ENCODE results near the gene FUT7.

The FUT7 gene

GRCh38 chr9:137027369-137028262 is 4.3 kb downstream of the FUT7 start, which contains the start of gene ABCA2:
Gene ABCA2 (minus strand): TSS chr9:137028237. CDS start chr9:137028140, 97 bp downstream.
- CTCF ChIA-PET: interaction anchor here (0.8 to 14.2 kb wide), 21 partner anchors 7 to 240 kb away, joined by 3 to 310 read pairs (median 9); partner anchors contain the start of genes C8G, CLIC3, ENTPD2 and NPDC1
- DNase-seq (ENCODE audit: low read depth, low spot score): no peak
- H3K4me3 ChIP-seq (ENCODE audit: low read depth, low read length): peak within 1 kb of the TSS; percentile 59
- POLR2A ChIA-PET: interaction anchor here (0.7 kb wide), 1 partner anchor 138 kb away, joined by 3 read pairs; no protein-coding TSS in a partner anchor
- TF ChIP-seq CTCF (IDR thresholded peaks at IDR 0.05; ENCODE audit: insufficient read depth, low read length, missing control alignments): no peak

GRCh38 chr9:137026828-137027227 is 5.1 kb downstream of the FUT7 start:
- H3K4me3 ChIP-seq (ENCODE audit: low read depth, low read length): peak overlapping the region; percentile 59
- TF ChIP-seq CTCF (IDR thresholded peaks at IDR 0.05; ENCODE audit: insufficient read depth, low read length, missing control alignments): no peak
- no peak for DNase-seq (ENCODE audit: low read depth, low spot score)
- ChIA-PET CTCF (interaction anchor here (0.7 to 14.2 kb wide), 10 partner anchors 9 to 184 kb away, joined by 3 to 310 read pairs (median 16); partner anchors contain the start of genes AJM1, C8G, ENTPD2 and NPDC1), POLR2A (interaction anchor here (0.7 to 0.8 kb wide), 2 partner anchors 30 to 139 kb away, joined by 3 read pairs; partner anchors contain the start of gene CLIC3)

- ChIA-PET CTCF (interaction anchor here (0.7 to 14.2 kb wide), 8 partner anchors 10 to 183 kb away, joined by 3 to 310 read pairs (median 16); partner anchors contain the start of genes AJM1, C8G, ENTPD2 and NPDC1), POLR2A (interaction anchor here (0.7 to 0.8 kb wide), 2 partner anchors 30 to 139 kb away, joined by 3 read pairs; partner anchors contain the start of gene CLIC3)
- TF ChIP-seq CTCF (IDR thresholded peaks at IDR 0.05; ENCODE audit: insufficient read depth, low read length, missing control alignments): no peak
- no peak overlapping the region for H3K4me3 ChIP-seq (ENCODE audit: low read depth, low read length)
- DNase-seq (ENCODE audit: low read depth, low spot score): no peak
Observed at GRCh38 chr9:137026384-137026783, 5.5 kb downstream of the FUT7 start.

- no peak for DNase-seq (ENCODE audit: low read depth, low spot score)
- ChIA-PET POLR2A (no interaction called here), CTCF (interaction anchor here (1.3 to 14.2 kb wide), 6 partner anchors 10 to 182 kb away, joined by 4 to 310 read pairs (median 48); partner anchors contain the start of genes AJM1, C8G, ENTPD2 and SAPCD2)
- no peak for TF ChIP-seq CTCF (IDR thresholded peaks at IDR 0.05; ENCODE audit: insufficient read depth, low read length, missing control alignments)
- no peak overlapping the region for H3K4me3 ChIP-seq (ENCODE audit: low read depth, low read length)
Observed at GRCh38 chr9:137025517-137025966, 6.3 kb downstream of the FUT7 start.

GRCh38 chr9:137023583-137023991 is 8.3 kb downstream of the FUT7 start:
- no peak for DNase-seq (ENCODE audit: low read depth, low spot score)
- H3K4me3 ChIP-seq (ENCODE audit: low read depth, low read length): no peak overlapping the region
- no peak for TF ChIP-seq CTCF (IDR thresholded peaks at IDR 0.05; ENCODE audit: insufficient read depth, low read length, missing control alignments)
- ChIA-PET POLR2A (no interaction called here), CTCF (interaction anchor here (11.2 kb wide), 1 partner anchor 12 kb away, joined by 97 read pairs; no protein-coding TSS in a partner anchor)
